Measurements from ENCODE around the gene PSMB4. TPM values are rescaled to one million over a fixed set of nuclear protein-coding genes. Genes with fewer than 3 reads are reported as not detected.
A peak's percentile ranks its signal among the peaks of the same experiment; 100 is the strongest.
"Not testable (repeated sequence)": the region's sequence is repeated elsewhere in the genome, so short reads cannot be mapped to it uniquely, and the experiment has no call there.

PSMB4 gene
- total RNA-seq, 5 donors from 2014 or later (not counting 1 experiment from before 2014, with no cell fraction given), result 221 to 283 (median 232) TPM

DNA sequence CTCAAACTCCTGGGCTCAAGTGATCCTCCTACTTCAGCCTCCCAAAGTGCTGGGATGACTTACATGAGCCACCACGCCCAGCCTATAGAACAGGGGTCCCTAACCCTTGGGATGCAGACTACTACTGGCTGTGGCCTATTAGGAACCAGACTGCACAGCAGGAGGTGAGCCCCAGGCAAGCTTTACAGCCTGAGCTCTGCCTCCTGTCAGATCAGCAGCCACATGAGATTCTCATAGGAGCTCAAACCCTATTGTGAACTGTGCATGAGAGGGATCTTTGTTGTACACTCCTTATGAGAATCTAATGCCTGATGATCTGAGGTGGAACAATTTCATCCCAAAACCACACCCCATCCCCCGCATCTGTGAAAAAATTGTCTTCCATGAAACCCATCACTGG, 13.4 kb upstream of the PSMB4 start:
- no peak overlapping the region for H3K4me3 Mint-ChIP-seq
- CTCF ChIA-PET, result no interaction called here
- POLR2A ChIA-PET, result no interaction called here
- Histone ChIP-seq H3K27ac (ENCODE audit: low read length) (no peak overlapping the region), H3K4me3 (ENCODE audit: control insufficient read depth in 1 of 2, extremely low read depth in 1 of 2, low read length in 1 of 2) (no peak overlapping the region), H3K4me1 (ENCODE audit: control insufficient read depth in 1 of 2, extremely low read depth in 1 of 2, insufficient read depth in 2 of 2, low read length in 2 of 2) (no peaks in the 10 kb centered on the region), H3K36me3 (ENCODE audit: control insufficient read depth in 2 of 2, extremely low read depth in 1 of 2, insufficient read depth in 1 of 2, low read length in 1 of 2) (no peaks in the 10 kb centered on the region), H3K27me3 (replicated peaks in 1 of 2; ENCODE audit: control insufficient read depth in 2 of 2, extremely low read depth in 1 of 2, insufficient read depth in 2 of 2, low read length in 1 of 2) (no peaks in the 10 kb centered on the region), H3K9me3 (no peaks in the 10 kb centered on the region)
- no peaks in the 10 kb centered on the region for H3K4me1 Mint-ChIP-seq
- no peaks in the 10 kb centered on the region for H3K27me3 Mint-ChIP-seq
- H3K27ac Mint-ChIP-seq, result no peak overlapping the region
- H3K36me3 Mint-ChIP-seq, result no peaks in the 10 kb centered on the region
- ATAC-seq (replicated peaks in 1 of 4), result no peak
- no peak for DNase-seq
- 57% methylated on average over 1 of the region's 2 CpGs for WGBS (ENCODE audit: insufficient coverage)
- H3K9me3 Mint-ChIP-seq, result no peaks in the 10 kb centered on the region

DNA sequence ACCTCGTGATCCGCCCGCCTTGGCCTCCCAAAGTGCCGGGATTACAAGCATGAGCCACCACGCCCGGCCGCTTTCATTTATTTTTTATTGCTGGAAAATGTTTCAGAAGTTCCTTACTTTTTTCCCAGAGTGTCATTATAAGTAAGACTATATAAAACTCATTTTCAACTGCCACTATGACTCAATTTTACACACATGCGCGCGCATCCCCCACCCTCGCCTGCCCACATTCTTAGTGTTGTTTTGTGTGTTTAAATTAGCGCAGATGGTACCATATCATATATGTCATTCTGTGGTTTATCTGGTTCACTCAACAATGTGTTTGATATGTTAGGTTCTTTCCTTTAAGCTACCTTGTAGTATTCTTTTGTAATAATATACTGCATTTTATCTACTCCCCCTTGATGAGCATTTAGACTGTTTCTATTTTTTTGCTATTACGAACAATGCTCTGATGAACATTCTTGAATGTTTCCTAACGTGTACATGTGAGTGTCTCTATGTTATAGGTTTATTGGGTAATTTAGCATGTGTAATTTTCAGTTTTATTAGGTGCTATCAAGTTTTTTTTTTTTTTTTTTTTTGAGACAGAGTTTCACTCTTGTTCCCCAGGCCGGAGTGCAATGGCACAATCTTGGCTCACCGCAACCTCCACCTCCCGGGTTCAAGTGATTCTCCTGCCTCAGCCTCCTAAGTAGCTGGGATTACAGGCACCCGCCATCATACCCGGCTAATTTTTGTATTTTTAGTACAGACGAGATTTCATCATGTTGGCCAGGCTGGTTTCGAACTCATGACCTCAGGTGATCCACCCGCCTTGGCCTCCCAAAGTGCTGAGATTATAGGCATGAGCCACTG, 8.9 kb upstream of the PSMB4 start:
- ATAC-seq (replicated peaks in 1 of 4); H3K27me3 Mint-ChIP-seq; H3K36me3 ChIP-seq (ENCODE audit: control insufficient read depth in 2 of 2, extremely low read depth in 1 of 2, insufficient read depth in 1 of 2, low read length in 1 of 2); H3K9me3 Mint-ChIP-seq; DNase-seq; H3K27ac ChIP-seq (ENCODE audit: low read length); H3K4me3 Mint-ChIP-seq; H3K4me3 ChIP-seq (ENCODE audit: control insufficient read depth in 1 of 2, extremely low read depth in 1 of 2, low read length in 1 of 2); H3K4me1 Mint-ChIP-seq; H3K27ac Mint-ChIP-seq; H3K9me3 ChIP-seq; POLR2A ChIA-PET; H3K36me3 Mint-ChIP-seq; H3K27me3 ChIP-seq (replicated peaks in 1 of 2; ENCODE audit: control insufficient read depth in 2 of 2, extremely low read depth in 1 of 2, insufficient read depth in 2 of 2, low read length in 1 of 2); H3K4me1 ChIP-seq (ENCODE audit: control insufficient read depth in 1 of 2, extremely low read depth in 1 of 2, insufficient read depth in 2 of 2, low read length in 2 of 2): not testable (repeated sequence)
- WGBS (ENCODE audit: insufficient coverage), result 99% methylated on average over 7 of the region's 22 CpGs
- CTCF ChIA-PET, result interaction anchor here in 1 of 2 donors (0.5 kb wide), 1 partner anchor 15 kb away, joined by 4 read pairs; no protein-coding TSS in a partner anchor

DNA sequence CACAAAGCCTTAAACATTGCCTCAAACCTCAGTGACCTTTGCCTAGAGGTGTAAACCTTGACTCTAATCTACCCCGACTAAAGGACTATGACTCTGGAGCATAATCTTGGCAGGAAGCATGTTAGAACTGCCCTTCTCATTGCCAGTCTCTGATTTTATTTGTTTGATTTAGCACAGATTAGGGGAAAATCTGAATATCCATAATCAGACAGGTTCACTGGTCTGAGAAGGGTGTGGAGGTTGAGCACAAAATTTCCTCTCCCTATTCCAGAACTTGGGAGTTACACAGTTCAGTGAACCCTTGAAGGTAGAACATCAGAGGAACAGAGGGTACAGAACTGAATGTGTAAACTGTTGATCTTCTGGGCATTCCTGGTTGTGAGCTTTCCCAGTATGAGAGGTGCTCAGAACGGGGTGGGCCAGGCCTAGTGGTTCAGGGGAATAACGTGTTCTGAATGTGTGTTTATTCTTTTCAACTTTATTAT, 8.3 kb upstream of the PSMB4 start:
- CTCF ChIA-PET, result interaction anchor here in 1 of 2 donors (0.5 kb wide), 1 partner anchor 15 kb away, joined by 4 read pairs; no protein-coding TSS in a partner anchor
- no CpG with 5 or more reads among the region's 3 CpGs for WGBS (ENCODE audit: insufficient coverage)
- no peak for ATAC-seq (replicated peaks in 1 of 4)

DNA sequence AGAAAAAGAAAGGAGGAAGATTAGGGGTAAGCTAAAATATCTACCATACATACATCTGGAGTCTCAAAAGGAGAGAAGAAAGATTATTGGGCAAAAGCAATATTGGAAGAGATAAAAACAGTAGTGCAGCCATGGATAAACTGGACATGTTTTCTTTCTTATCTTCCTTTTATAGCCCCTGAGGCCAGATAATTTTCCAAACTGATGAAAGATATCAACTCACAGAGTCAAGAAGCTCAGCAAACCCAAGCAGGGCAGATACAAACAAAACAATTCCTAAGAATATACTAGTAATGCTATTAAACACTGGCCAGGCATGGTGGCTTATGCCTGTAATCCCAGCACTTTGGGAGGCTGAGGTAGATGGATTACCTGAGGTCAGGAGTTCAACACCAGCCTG, 5.8 kb upstream of the PSMB4 start:
- H3K36me3 Mint-ChIP-seq, result no peaks in the 10 kb centered on the region
- CTCF ChIA-PET, result no interaction called here

More for the DNA sequence above, 8.3 kb upstream of the PSMB4 start:
- no peaks in the 10 kb centered on the region for H3K9me3 Mint-ChIP-seq
- no peaks in the 10 kb centered on the region for H3K36me3 Mint-ChIP-seq
- no peak for DNase-seq
- H3K4me3 Mint-ChIP-seq, result no peak overlapping the region
- Histone ChIP-seq H3K9me3 (no peaks in the 10 kb centered on the region), H3K27ac (ENCODE audit: low read length) (no peak overlapping the region), H3K4me3 (ENCODE audit: control insufficient read depth in 1 of 2, extremely low read depth in 1 of 2, low read length in 1 of 2) (no peak overlapping the region), H3K4me1 (ENCODE audit: control insufficient read depth in 1 of 2, extremely low read depth in 1 of 2, insufficient read depth in 2 of 2, low read length in 2 of 2) (no peaks in the 10 kb centered on the region), H3K27me3 (replicated peaks in 1 of 2; ENCODE audit: control insufficient read depth in 2 of 2, extremely low read depth in 1 of 2, insufficient read depth in 2 of 2, low read length in 1 of 2) (peaks cover 0 to 8% of the 10 kb centered on the region in 2 experiments), H3K36me3 (ENCODE audit: control insufficient read depth in 2 of 2, extremely low read depth in 1 of 2, insufficient read depth in 1 of 2, low read length in 1 of 2) (no peaks in the 10 kb centered on the region)
- peaks cover 0 to 2% of the 10 kb centered on the region in 2 donors for H3K27me3 Mint-ChIP-seq
- H3K4me1 Mint-ChIP-seq, result no peaks in the 10 kb centered on the region
- H3K27ac Mint-ChIP-seq, result no peak overlapping the region
- POLR2A ChIA-PET, result no interaction called here

DNA sequence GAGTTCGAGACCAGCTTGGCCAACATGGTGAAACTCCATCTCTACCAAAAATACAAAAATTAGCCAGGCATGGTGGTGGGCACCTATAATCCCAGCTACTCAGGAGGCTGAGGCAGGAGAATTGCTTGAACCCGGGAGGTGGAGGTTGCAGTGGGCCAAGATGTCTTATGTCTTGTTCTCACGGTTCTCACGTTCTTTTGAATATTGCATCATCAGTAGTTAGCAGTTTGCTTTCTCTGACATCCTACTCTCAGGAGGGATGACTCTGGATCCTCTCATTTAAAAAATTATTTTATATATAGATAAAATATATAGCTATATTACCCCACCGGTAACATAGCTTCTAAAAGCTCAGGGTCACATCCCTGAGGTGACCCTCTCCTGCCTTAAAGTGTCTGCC, 3.1 kb upstream of the PSMB4 start:
- peaks cover 15% of the 10 kb centered on the region for H3K36me3 Mint-ChIP-seq
- ATAC-seq (replicated peaks in 1 of 4); H3K4me3 ChIP-seq (ENCODE audit: control insufficient read depth in 1 of 2, extremely low read depth in 1 of 2, low read length in 1 of 2); H3K27ac Mint-ChIP-seq; H3K4me3 Mint-ChIP-seq; DNase-seq; H3K27me3 Mint-ChIP-seq; H3K9me3 ChIP-seq; H3K27ac ChIP-seq (ENCODE audit: low read length); H3K9me3 Mint-ChIP-seq; CTCF ChIA-PET; H3K27me3 ChIP-seq (replicated peaks in 1 of 2; ENCODE audit: control insufficient read depth in 2 of 2, extremely low read depth in 1 of 2, insufficient read depth in 2 of 2, low read length in 1 of 2): not testable (repeated sequence)
- POLR2A ChIA-PET, result interaction anchor here in 1 of 2 donors (0.6 kb wide), 2 partner anchors 46 to 363 kb away, joined by 4 to 7 read pairs; no protein-coding TSS in a partner anchor
- Histone ChIP-seq H3K4me1 (ENCODE audit: control insufficient read depth in 1 of 2, extremely low read depth in 1 of 2, insufficient read depth in 2 of 2, low read length in 2 of 2) (peaks cover 13 to 17% of the 10 kb centered on the region in 2 experiments), H3K36me3 (ENCODE audit: control insufficient read depth in 2 of 2, extremely low read depth in 1 of 2, insufficient read depth in 1 of 2, low read length in 1 of 2) (peaks cover 7 to 11% of the 10 kb centered on the region in 2 donors)
- peaks cover 20 to 25% (median 23%) of the 10 kb centered on the region in 3 donors for H3K4me1 Mint-ChIP-seq
- no CpG with 5 or more reads among the region's 5 CpGs for WGBS (ENCODE audit: insufficient coverage)

More for the DNA sequence above, 5.8 kb upstream of the PSMB4 start:
- POLR2A ChIA-PET, result no interaction called here
- H3K27ac ChIP-seq (ENCODE audit: low read length), result no peak overlapping the region
- peaks cover 0 to 4% (median 0%) of the 10 kb centered on the region in 3 donors for H3K4me1 Mint-ChIP-seq
- H3K9me3 ChIP-seq, result no peaks in the 10 kb centered on the region
- no peak overlapping the region for H3K4me3 ChIP-seq (ENCODE audit: control insufficient read depth in 1 of 2, extremely low read depth in 1 of 2, low read length in 1 of 2)
- no peak overlapping the region for H3K27ac Mint-ChIP-seq
- no peaks in the 10 kb centered on the region for H3K9me3 Mint-ChIP-seq
- no peaks in the 10 kb centered on the region for H3K36me3 ChIP-seq (ENCODE audit: control insufficient read depth in 2 of 2, extremely low read depth in 1 of 2, insufficient read depth in 1 of 2, low read length in 1 of 2)
- ATAC-seq (replicated peaks in 1 of 4) (no peak), DNase-seq (no peak)
- no peak overlapping the region for H3K4me3 Mint-ChIP-seq
- H3K27me3 ChIP-seq (replicated peaks in 1 of 2; ENCODE audit: control insufficient read depth in 2 of 2, extremely low read depth in 1 of 2, insufficient read depth in 2 of 2, low read length in 1 of 2), result peaks cover 0 to 8% of the 10 kb centered on the region in 2 experiments
- peaks cover under 1 to 2% of the 10 kb centered on the region in 2 experiments for H3K4me1 ChIP-seq (ENCODE audit: control insufficient read depth in 1 of 2, extremely low read depth in 1 of 2, insufficient read depth in 2 of 2, low read length in 2 of 2)
- H3K27me3 Mint-ChIP-seq, result peaks cover 0 to 2% of the 10 kb centered on the region in 2 donors

DNA sequence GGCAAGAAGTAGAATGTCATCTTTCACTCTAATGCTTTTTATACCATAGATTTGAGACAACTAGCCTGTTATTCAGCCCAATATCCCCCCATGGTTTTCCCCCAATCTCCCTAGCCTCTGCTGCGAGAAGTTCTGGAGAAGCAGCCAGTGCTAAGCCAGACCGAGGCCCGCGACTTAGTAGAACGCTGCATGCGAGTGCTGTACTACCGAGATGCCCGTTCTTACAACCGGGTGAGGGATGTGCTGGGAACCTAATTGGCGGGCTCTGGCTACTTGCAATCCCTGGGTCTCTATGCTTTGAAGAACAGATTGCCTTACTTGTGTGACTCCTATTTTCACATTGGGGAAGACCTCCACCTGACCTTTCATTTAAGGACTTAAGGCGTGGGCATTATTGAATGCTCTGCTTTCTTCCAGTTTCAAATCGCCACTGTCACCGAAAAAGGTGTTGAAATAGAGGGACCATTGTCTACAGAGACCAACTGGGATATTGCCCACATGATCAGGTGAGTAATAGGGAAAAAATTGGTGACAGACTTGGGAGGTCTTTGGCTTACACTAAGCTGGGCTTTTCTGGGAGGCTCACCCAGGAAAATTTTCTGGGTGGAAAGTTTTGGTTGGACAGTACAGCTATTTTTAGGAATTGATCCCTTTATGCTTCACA, 1.9 kb downstream of the PSMB4 start:
- CTCF ChIA-PET, result interaction anchor here in 1 of 2 donors (1.3 kb wide), 1 partner anchor 60 kb away, joined by 4 read pairs; no protein-coding TSS in a partner anchor

More for the DNA sequence above, 1.9 kb downstream of the PSMB4 start:
- Histone ChIP-seq H3K36me3 (ENCODE audit: control insufficient read depth in 2 of 2, extremely low read depth in 1 of 2, insufficient read depth in 1 of 2, low read length in 1 of 2) (peaks cover 9 to 50% of the 10 kb centered on the region in 2 donors), H3K9me3 (no peaks in the 10 kb centered on the region), H3K27me3 (replicated peaks in 1 of 2; ENCODE audit: control insufficient read depth in 2 of 2, extremely low read depth in 1 of 2, insufficient read depth in 2 of 2, low read length in 1 of 2) (no peaks in the 10 kb centered on the region), H3K4me3 (ENCODE audit: control insufficient read depth in 1 of 2, extremely low read depth in 1 of 2, low read length in 1 of 2) (no peak overlapping the region), H3K27ac (ENCODE audit: low read length) (no peak overlapping the region), H3K4me1 (ENCODE audit: control insufficient read depth in 1 of 2, extremely low read depth in 1 of 2, insufficient read depth in 2 of 2, low read length in 2 of 2) (peaks cover 13 to 17% of the 10 kb centered on the region in 2 experiments)
- DNase-seq (no peak), ATAC-seq (replicated peaks in 1 of 4) (no peak)
- POLR2A ChIA-PET, result interaction anchor here in 1 of 2 donors (0.6 to 0.7 kb wide), 2 partner anchors 10 to 36 kb away, joined by 3 to 4 read pairs; no protein-coding TSS in a partner anchor
- H3K9me3 Mint-ChIP-seq, result no peaks in the 10 kb centered on the region
- peaks cover 28 to 32% (median 32%) of the 10 kb centered on the region in 3 donors for H3K4me1 Mint-ChIP-seq
- peak overlapping the region; percentile 89 to 100 (median 97) for H3K4me3 Mint-ChIP-seq
- peak overlapping the region; percentile 95 to 98 for H3K27ac Mint-ChIP-seq
- no peaks in the 10 kb centered on the region for H3K27me3 Mint-ChIP-seq
- peaks cover 47% of the 10 kb centered on the region for H3K36me3 Mint-ChIP-seq
- WGBS (ENCODE audit: insufficient coverage), result 98% methylated on average over 9 of the region's 13 CpGs
